OCI-LY7 (cell line): Measurements from ENCODE around the gene MSL1.

Source experiments
- CTCF ChIP-seq: fragments of 200-600 bp; sonication (generic); conservative IDR thresholded peaks from 2 replicates; pipeline ENCODE4 v1.5.1; 2014; ENCODE audit warnings: mild to moderate bottlenecking, antibody characterized with exemption, low read length, moderate library complexity, mixed read lengths
- EZH2phosphoT487 ChIP-seq: fragments of 200-600 bp; sonication (generic); IDR thresholded peaks from 2 replicates; pipeline ENCODE4 v1.6.1; 2018; ENCODE audit warnings: low read depth, borderline replicate concordance, mild to moderate bottlenecking, mixed run types, antibody characterized with exemption, low read length, moderate library complexity, mixed read lengths

- TF ChIP-seq CTCF (no peak), EZH2phosphoT487 (no peak)
Measured at GRCh38 chr17:40176754-40177110, 55.0 kb downstream of the MSL1 start.
